GM21515 (cell line): ENCODE results near the gene HOXC9.

Source experiments
- ATAC-seq: cut with Tn5 transposase; IDR thresholded peaks from one replicate; pipeline ENCODE4 v1.9.1; 2021; ENCODE audit not compliant: unreplicated experiment

HOXC9 gene

GRCh38 chr12:53975479-53976152 is 24.3 kb upstream of the HOXC9 start:
- no peak for ATAC-seq

DNA sequence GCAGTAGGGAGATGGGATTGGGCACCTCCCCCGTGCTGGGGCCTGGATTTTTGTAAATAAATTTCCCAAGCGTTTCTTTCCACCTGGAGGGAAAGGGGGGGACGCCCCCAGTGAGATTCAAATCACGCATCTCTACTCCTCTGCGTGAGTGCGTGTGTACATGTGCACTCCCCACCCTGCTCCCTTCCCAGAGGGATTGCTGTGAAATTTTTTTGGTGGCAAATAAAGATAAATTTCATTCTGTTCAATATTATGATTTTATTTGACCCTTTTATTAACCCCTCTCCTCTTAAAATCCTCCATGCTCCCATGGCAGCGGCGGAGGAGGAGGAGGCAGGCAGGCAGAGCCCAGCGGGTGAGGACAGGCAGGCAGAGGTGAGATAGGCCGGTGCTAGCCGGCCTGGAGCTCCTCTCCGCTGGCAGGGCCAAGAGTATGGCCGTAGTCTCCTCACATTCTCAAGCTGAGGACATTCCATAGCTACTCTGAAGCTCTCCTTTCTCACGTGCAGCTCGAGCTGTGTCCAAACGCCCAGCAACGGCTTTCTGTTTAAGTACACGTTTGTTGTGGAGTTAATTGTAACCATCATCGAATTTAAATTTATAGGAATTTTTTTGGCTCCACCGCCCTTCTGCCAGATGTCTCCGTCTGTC is 23.7 kb upstream of the HOXC9 start:
- no peak for ATAC-seq

GRCh38 chr12:53976823-53977595 is 23.0 kb upstream of the HOXC9 start:
- no peak for ATAC-seq

- ATAC-seq = no peak
Observed at GRCh38 chr12:53977596-53978445, 22.1 kb upstream of the HOXC9 start.

DNA sequence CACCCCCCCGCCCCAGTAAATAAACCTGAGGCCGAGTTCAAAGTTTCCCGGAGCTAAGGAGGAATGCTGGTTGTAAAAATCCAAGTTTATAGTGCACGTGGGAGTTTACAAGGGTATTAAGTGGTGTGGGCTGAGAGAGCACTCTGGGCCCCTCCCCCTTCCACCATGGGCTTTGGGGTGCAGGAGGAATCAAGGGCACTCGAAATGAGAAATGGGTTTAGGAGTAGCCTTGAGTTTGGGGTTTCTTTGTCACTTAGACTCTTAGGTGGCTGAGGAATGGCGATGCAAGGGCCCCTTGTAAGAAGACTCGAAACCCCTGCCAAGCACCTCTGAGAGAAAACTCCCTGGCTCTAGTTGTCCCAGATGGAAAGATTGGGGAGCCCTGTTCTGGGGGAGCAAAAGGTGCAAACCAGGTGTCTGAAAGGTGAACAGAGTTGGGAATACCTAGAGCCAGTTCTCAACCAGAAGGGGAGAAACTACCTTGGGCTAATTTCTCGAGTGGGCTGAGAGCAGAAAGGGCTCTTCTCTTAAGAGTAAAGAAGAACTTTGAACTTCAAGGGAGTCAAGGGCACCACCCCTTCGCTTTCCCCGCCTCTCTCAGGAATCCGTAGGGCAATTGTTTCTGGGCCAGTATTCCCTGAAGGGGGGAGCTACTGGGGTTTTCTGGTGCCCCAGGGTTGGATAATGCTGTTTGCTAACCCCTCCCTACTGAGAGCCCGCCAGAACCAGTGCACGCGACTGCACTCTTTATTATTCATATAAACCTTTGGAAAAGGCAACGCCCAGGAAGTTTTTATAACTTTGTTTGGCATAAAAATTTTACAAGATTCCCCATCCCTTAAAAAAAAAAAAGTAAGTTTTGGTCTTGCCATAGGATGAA is 21.2 kb upstream of the HOXC9 start:
- no peak for ATAC-seq

DNA sequence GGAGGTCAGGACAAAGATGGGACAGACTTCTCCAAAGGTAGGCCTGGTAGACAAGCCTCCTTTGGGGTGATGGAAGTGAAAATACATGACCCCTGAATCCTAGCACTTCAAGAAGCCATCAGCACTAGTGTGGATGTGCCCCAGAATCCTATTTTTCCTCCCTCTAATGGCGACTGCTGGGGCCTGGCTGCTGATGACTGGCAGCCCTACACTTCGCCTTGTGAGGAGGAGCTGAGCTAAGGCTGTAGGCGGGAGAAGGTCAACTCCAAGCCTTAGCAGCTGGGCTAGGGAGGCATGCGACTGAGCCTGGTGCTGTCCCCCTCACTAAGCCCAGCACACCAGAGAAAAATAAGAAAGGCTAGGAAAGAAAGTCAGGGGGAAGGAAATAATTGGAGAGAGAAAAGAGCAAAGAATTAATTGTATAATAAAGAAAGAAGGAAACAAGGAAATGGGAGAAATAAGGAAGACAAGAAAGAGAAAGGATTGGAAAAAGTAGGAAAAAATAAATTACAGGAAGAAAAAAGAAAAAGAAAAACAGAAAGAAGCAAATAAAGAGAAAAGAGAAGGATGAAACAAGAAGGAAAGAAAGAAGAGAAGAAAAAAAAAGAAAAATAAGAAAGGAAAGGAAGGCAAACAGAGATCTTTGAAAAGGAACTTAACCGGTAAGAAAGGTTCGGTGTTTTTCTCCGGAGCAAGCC is 19.7 kb upstream of the HOXC9 start:
- ATAC-seq = no peak

GRCh38 chr12:53980802-53981496 is 19.0 kb upstream of the HOXC9 start:
- ATAC-seq = no peak

- ATAC-seq = no peak
Observed at GRCh38 chr12:53981634-53982565, 18.1 kb upstream of the HOXC9 start.

DNA sequence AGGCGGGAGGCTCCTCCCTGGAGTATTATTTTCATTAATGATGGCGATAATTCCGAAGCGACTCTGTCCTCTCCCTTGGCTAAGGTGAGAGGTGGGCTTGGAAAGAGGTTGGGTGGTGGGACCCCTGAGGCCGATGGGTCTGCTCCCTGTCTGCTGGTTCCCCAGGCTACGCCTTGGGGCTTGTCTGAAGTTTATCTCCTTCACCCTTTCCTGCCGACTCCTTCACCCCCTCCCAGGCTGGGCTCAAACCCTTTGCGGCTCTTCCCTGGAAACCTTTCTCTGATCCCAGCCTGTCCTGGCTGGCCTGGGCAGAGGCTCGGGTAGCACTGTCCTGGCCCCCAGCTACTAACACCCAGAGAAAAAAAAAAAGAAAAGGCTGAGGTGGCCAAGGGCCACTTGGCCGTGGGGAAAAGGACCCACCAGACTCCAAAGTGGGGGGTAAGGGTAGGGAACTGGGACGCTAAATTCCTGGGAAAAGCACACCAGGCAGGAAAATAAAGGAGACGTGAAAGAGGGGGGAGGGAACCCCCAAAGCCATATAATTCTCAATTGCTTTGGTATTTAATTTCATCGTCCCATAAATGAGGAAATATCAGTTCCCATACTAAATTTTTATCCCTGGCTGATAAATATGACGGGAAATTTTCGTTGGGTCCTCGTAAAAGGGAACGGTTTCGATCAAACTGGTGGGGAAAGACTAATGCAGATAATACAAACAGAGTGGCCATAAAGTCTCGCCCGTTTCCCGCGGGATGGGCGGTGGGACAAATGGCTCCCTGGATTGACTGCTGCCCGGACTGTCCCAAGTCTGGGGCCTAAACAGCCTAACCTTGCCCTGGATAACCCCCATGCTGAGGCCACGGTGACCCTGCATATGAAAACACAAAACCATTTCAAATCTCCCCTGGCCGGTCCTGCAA is 17.1 kb upstream of the HOXC9 start:
- no peak for ATAC-seq

DNA sequence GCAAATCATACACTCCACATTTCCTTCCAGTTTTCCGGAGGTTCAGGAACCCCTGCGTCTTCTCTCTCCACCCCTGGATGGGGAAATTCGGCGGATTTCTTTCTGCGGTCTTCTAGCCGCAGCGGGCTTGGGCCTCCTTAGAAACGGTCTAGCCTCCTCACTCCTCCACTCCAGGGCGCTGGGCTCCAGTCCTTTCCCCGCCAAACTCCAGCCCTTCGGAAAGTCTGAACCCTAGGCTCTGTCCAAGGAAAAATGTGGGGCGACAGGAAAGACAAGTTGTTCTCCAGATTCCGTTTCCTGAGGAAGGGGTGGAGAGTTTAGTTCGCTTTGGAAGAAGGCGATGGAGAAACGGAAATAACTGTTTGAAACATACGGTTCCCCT is 16.4 kb upstream of the HOXC9 start:
- no peak for ATAC-seq

- ATAC-seq = no peak
Observed at GRCh38 chr12:53983950-53984572, 15.9 kb upstream of the HOXC9 start.

DNA sequence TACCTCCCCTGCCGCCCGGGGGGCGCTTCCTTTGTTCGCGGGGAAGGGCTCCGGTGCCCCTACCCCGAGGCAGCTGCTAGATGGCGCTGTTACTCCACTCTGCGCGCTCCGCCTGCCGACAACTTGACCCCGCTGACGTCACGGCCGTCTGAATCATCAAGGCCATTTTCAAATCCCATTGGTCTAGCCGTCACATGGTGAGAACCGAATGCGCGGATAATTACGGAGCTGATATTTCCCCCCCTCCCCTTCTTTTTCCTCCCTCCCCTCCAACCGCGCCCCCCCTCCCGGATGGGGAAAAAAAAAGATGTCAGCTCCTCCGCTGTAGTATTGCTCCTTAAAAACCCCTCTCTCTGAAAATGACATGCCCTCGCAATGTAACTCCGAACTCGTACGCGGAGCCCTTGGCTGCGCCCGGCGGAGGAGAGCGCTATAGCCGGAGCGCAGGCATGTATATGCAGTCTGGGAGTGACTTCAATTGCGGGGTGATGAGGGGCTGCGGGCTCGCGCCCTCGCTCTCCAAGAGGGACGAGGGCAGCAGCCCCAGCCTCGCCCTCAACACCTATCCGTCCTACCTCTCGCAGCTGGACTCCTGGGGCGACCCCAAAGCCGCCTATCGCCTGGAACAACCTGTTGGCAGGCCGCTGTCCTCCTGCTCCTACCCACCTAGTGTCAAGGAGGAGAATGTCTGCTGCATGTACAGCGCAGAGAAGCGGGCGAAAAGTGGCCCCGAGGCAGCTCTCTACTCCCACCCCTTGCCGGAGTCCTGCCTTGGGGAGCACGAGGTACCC is 14.9 kb upstream of the HOXC9 start, which contains the start of gene HOXC10:
Gene HOXC10 (plus strand): TSS at position 246 of the 791 bp plus-strand sequence. CDS start 114 bp downstream, at position 360.
- ATAC-seq = no peak

DNA sequence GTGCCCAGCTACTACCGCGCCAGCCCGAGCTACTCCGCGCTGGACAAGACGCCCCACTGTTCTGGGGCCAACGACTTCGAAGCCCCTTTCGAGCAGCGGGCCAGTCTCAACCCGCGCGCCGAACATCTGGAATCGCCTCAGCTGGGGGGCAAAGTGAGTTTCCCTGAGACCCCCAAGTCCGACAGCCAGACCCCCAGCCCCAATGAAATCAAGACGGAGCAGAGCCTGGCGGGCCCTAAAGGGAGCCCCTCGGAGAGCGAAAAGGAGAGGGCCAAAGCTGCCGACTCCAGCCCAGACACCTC is 14.3 kb upstream of the HOXC9 start:
- ATAC-seq = no peak

DNA sequence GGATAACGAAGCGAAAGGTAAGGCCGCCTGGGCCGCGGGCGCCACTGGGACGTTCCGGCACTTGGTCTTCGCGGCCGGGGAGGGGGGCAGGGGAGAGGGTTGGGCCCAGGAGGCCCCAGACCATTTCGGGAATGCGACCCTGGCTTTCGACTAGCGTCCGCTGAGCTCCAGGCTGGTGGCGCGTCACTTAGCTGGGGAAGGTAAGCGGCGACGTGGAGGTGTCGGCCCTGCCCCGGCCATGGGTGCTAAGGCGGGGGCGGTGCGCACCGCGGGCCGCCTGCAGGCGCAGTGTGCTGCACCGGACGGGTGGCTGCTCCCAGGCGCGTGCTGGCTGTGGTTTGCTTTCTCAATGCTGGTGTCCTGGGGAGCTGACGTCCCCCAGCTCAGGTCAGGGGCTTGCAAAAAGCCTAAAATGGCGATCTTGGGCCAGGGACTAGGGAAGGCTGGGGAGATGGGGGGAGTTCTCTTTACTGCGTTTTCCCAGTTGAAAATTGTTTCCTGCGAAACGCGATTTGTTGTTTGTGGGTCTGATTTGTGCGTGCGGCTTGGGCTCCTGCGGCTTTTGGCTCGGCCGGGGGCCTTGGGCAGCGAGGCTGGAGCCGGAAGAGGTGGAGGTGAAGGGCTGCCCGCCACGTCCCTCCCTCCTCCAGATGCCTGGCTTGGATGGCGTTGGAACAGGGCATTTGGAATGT is 13.8 kb upstream of the HOXC9 start:
- no peak for ATAC-seq
